Measurements from ENCODE around the gene PTPRD.

GRCh38 chr9:8289681-8290080 lies 2323.1 kb downstream of the PTPRD start:
- TF ChIP-seq EZH2 (IDR thresholded peaks at IDR 0.05), result no peak
- no peak for TF ChIP-seq POLR2AphosphoS5 (IDR thresholded peaks at IDR 0.05; ENCODE audit: borderline replicate concordance, low read depth, low read length)
- TF ChIP-seq FOXP2 (optimal IDR thresholded peaks at IDR 0.05; ENCODE audit: control extremely low read depth, extremely low read length, insufficient read depth), result no peak
